WI38 (cell line): Measurements from ENCODE around the gene TERF2IP.

ENCODE experiments used
- H3K4me3 ChIP-seq: 2 replicates; pipeline ENCODE4 v1.5.1; 2011; ENCODE audit warnings: low read depth, mild to moderate bottlenecking, control low read depth, low read length
- TF ChIP-seq, protein P1 (sequence below): IDR thresholded peaks from 2 replicates; pipeline ENCODE4 v1.5.1; 2012; ENCODE audit warnings: low read depth, mild to moderate bottlenecking, control low read depth, low read length

The TERF2IP gene

DNA sequence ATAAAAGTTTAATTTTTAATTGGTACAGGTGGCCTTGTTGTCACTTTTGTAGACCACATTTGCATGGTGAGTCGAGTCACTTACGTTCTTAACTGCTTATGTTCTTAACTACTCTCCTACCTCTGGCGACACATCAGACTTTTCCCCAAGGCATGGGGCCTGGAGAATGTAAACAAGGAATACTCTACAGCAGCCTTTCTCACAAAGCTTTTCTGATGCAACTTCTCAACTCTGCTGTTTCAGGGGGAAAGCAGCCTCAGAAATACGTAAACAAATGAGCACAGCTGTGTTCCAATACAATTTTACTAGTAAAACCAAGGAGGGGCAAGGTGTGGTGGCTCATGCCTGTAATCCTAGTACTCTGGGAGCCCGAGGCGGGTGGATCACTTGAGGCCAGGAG is 7.0 kb upstream of the TERF2IP start:
- TF ChIP-seq, protein P1, sequence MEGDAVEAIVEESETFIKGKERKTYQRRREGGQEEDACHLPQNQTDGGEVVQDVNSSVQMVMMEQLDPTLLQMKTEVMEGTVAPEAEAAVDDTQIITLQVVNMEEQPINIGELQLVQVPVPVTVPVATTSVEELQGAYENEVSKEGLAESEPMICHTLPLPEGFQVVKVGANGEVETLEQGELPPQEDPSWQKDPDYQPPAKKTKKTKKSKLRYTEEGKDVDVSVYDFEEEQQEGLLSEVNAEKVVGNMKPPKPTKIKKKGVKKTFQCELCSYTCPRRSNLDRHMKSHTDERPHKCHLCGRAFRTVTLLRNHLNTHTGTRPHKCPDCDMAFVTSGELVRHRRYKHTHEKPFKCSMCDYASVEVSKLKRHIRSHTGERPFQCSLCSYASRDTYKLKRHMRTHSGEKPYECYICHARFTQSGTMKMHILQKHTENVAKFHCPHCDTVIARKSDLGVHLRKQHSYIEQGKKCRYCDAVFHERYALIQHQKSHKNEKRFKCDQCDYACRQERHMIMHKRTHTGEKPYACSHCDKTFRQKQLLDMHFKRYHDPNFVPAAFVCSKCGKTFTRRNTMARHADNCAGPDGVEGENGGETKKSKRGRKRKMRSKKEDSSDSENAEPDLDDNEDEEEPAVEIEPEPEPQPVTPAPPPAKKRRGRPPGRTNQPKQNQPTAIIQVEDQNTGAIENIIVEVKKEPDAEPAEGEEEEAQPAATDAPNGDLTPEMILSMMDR = no peak

DNA sequence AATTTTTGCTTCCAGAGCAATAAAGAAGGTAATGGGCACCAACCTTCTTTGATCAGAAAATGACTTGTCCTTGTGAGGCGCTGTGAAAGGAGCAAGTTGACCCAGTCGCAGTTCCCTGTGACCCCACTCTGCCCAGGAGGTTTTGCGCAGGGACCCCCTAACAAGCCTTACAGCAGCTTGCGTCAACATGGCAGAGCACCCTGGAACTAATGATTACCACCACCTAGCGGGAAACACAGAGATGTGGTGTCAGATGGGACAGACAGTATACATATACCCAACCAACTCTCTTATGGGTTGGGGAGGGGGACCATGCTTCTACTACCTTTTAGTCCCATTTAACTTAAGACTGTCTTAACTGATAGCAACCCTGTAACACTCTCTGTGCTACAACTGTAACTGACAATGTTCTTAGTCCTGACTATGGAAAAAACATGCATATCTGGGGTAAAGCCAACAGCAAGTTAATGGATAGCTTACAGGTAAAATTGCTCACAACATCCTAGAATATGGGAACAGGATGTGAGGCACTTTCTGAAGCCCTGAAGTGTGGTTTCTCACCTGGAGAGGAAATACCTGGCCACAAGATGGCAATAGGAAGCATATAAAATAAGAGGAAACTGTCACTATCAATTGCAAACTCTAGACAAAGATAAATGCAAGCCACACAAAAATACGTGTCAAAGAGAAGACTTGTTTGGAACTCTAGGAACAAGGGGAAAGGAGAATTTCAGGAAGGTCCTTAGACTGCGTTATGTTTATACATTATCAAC is 3.1 kb upstream of the TERF2IP start:
- TF ChIP-seq, protein P1 = no peak
- H3K4me3 ChIP-seq = no peak overlapping the region

More for the DNA sequence above, 7.0 kb upstream of the TERF2IP start:
- no peak overlapping the region for H3K4me3 ChIP-seq

DNA sequence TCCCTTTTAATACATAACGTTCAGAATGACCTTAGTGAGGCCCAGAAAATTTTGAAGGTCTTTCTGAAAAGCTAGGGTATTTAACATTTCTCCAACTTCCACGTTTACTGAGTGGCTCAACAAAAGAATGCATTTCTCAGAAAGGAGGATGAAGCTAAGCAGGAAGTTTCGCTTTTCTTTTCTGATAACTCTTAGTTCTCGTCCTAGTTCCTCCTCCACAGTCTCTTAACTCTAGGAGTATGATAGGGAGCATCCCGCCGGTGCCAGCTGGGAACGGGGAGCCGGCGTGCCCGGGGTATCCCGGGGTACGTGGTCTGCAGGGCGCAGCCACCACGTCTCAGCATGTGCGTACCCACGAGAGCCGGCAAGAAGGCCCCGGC is 471 bp upstream of the TERF2IP start:
- H3K4me3 ChIP-seq = peak overlapping the region; percentile 88
- TF ChIP-seq, protein P1 = no peak

DNA sequence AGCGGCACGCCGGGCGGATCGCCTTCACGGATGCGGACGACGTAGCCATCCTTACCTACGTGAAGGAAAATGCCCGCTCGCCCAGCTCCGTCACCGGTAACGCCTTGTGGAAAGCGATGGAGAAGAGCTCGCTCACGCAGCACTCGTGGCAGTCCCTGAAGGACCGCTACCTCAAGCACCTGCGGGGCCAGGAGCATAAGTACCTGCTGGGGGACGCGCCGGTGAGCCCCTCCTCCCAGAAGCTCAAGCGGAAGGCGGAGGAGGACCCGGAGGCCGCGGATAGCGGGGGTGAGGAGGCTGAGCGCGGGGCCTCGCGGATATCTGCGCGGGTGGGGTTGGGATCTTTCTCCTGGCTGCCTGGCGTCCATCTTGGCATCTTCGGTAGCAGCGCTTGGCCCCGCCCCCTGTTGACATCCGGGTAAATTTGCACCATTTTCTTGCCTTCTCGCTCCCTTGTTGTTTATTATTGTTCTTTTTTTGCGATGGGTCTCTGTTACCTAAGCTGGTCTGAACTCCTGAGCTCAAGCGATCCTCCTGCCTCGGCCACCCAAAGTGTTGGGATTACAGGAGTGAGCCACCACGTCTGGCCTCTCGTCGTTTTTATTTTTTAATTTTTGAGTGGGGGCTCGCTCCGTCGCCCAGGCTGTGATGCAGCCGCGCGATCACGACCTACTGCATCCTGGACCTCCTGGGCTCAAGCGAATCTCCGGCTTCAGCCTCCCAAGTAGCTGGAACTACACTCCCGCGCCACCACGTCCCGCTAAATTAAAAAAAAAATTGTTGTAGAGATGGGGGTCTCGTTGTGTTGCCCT is 898 bp downstream of the TERF2IP start:
- peak overlapping the region; percentile 88 for H3K4me3 ChIP-seq
- TF ChIP-seq, protein P1 = no peak

DNA sequence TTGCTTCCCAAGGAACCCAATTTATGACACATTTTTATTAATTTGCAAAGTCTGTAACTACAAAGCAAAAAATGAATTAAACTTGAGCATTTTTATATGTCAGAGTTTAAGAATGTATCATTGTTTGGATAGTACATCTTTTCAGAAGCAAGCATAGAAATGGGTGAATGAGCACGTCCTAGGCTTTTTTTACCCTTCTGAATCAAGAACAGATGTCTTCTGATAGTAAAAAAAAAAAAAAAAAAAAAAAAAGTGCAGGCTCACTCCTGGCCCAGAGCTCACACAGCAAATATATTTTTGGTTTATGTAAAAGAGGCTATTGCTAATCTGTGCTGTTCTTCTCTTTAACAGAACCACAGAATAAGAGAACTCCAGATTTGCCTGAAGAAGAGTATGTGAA is 6.3 kb downstream of the TERF2IP start:
- no peak overlapping the region for H3K4me3 ChIP-seq
- TF ChIP-seq, protein P1 = no peak

DNA sequence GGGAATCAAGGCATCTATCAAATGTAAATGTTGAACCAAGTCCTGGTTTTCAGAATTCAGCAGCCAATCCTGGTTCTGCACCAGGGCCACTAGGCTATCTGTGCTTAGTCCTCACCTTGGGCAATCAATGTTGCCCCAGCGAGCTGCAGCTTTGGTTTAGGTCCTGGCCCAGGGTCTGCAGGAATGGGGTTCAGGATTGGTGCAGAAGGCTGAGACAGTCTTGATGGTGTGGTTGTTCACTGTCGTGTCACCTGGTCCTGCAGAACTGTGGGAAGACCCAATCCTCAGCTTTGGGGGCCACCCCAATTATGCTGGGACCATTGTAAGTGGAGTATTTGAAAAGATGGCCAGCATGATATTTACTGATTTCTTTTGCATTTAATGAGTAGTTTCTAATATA is 10.6 kb downstream of the TERF2IP start:
- no peak overlapping the region for H3K4me3 ChIP-seq
- TF ChIP-seq, protein P1 = no peak

DNA sequence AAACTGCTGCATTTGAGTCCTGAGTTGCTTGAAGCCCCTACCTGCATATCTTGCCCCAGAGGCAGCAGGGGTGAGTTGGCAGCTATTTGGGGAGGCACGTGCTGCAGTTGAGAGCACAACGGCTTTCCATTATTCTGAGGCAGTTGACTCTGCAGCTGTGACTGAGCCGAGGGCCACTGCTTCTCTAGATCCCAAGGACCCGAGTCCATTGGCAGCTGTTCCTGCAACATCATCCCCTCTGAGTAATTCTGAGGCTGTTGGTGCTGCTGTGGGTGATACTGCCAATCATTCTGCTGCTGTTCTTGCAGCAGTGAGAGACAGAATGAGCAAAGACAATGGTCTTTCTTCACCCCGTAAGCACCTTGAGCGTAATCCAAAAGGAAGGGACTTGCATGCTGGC is 12.7 kb downstream of the TERF2IP start:
- TF ChIP-seq, protein P1 = no peak
- no peak overlapping the region for H3K4me3 ChIP-seq
